ENCODE data around the gene BCL11A.

The BCL11A gene

GRCh38 chr2:60461421-60462108 is 91.9 kb downstream of the BCL11A start:
- no peak for DNase-seq (ENCODE audit: low spot score)

- no peak for DNase-seq (ENCODE audit: low spot score)
Observed at GRCh38 chr2:60460577-60461420, 92.7 kb downstream of the BCL11A start.

DNA sequence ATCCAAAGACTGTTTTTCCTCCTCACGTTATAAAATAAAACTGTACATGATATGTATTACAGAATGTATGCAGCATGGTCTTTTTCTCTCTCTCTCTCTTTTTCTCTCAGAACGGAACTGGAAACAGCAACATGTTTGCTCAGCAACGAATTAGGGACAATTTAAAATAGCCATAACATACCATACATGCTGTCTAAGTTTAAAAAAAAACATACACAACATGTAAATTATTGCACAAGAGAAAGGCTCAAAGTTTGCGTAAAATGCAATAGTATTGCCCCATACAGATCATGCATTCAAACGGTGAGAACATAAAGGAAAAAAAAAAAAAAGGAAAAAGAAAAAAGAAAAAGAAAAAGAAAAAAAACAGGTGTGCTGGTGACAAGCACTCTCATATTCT is 93.6 kb downstream of the BCL11A start:
- no peak for DNase-seq (ENCODE audit: low spot score)

DNA sequence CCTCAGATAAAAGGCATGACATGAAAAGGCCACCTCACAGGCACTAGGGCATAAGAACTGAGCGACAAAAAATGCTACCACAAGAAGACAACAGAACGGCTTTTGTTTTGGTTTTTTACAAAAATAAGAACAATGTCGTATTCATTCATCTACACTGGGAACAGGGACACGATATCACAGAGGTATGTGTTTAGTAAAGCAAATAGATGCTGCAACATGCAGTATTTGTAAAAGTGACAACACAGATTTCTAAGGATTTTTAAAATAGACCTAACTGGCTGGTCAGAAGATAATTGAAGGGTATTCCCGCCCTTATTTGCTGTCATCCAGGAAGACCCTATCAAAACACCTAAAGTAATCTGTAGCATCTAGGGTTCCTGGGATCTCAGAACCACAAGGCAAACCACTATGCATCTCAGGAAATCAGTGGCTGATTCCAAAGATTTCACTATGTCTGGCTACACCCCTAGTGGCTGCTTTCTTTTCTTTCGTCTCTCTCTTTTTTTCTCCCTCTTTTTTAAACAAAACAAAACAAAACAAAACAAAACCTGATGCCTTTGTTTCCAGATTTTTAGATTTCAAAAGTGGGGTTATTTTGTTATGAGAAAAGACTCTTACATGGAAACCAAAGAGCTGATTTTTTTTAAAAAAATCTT is 97.2 kb downstream of the BCL11A start:
- no peak for DNase-seq (ENCODE audit: low spot score)

DNA sequence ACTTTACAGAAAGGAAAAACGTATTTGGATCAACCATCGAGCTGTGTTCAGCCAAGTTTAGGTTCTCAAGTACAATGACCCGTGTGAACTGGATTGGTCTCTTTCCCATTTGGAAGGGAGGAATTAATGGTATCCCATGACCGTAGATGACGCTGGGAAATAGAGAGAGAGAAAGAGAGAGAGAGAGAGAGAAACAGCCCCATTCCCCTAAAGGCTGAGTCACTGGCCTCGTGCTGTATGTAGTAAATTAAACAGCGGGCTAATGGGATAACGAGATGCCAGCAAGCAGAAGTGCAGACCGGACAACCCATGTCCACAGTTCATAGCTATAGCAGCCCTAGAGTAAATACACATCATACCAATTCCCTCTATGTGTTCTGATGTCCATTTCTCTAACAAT is 99.6 kb downstream of the BCL11A start:
- DNase-seq (ENCODE audit: low spot score): no peak

- no peak for DNase-seq (ENCODE audit: low spot score)
Observed at GRCh38 chr2:60453301-60453700, 100.2 kb downstream of the BCL11A start.

GRCh38 chr2:60450488-60450887 is 103.0 kb downstream of the BCL11A start:
- no peak for DNase-seq (ENCODE audit: low spot score)

GRCh38 chr2:60447943-60448342 is 105.5 kb downstream of the BCL11A start:
- DNase-seq (ENCODE audit: low spot score): no peak

GRCh38 chr2:60446413-60447267 is 106.8 kb downstream of the BCL11A start:
- DNase-seq (ENCODE audit: low spot score): no peak

DNA sequence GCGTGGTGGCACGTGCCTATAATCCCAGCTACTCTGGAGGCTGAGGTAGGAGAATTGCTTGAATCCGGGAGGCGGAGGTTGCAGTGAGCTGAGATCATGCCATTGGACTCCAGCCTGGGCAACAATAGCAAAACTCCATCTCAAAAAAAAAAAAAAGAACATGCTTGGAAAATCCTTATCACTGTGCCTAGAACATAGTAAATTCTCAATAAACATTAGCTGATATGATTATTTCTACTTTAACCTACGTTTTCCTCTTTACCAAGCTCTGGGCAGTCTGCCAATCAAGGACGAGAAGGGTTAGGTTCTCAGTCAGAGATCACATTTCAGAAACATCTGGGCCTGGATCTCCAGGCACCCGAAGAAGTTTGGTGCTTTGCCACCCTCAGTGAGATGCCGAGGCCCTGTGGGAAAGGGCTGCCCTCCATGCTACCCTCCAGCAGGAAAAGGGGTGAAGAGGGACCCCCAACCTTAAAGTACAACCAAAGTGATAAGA is 107.7 kb downstream of the BCL11A start:
- no peak for DNase-seq (ENCODE audit: low spot score)

- no peak for DNase-seq (ENCODE audit: low spot score)
Observed at GRCh38 chr2:60442608-60443007, 110.8 kb downstream of the BCL11A start.

DNA sequence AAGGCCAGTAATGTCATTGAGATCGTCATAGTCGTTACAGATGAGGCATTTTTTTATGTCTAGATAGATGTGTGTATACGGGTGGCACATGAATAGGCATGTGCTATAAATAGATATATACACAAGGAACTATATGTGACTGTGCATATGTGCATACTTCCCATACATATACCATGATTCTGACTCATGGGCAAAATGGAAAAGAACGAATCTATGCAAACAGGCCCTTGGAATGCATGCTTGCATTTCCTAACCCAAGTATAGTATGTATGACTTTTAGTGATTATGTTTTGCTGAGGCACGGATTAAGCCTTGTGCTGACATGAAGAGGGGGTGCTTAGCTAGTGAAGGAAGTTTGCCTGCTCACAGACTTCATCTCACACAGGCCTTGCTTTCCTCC is 111.7 kb downstream of the BCL11A start:
- DNase-seq (ENCODE audit: low spot score): no peak

DNA sequence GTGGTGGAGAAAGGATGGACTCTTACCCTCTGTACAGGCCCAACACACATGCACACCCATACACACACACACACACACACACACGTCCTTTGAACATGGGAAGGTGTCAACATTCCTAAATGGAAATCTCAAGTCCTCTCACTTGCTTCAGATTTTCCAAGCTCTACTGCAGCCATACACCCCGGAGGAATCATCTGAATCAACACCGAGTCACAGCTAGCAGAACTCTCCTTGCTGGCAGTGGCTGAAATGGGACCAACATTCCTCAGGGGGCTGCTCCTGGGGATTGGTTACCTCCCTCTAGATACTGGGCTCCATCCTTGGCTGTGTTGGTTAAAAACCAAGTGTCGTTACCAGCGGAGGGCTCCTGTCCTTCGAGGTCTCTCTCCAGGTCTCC is 112.7 kb downstream of the BCL11A start:
- no peak for DNase-seq (ENCODE audit: low spot score)

DNA sequence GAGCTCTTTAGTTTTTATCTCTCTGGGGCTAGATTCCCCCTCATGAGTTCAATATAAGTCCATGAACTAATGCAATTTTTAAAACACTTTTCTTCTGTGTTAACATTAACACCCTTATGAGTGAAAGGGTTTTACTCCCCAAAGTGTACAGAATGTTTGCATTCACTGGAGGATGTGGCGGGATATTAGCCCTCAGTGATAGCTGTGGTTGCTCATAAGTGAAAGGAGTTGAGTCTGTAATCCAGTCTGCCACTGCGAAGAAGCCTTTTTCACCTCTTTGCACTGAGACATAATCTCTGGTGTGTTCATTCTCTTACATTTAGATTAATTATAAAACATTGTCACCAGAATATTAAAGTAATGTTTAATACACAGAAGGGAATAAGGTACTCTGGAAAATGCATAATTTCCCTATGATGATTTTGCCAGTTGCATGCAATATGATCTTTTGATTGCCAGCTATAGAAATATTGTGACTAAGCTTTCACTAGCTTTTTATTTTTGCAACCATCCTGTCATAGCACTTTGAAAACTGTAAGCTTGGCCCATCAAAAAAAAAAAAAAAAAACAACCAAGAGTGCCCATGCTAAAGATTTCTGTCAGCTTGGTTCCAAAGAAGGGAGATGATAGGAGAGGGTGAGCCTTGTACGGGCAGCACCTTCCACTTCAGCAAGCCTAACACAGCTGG is 113.2 kb downstream of the BCL11A start:
- DNase-seq (ENCODE audit: low spot score): no peak

DNA sequence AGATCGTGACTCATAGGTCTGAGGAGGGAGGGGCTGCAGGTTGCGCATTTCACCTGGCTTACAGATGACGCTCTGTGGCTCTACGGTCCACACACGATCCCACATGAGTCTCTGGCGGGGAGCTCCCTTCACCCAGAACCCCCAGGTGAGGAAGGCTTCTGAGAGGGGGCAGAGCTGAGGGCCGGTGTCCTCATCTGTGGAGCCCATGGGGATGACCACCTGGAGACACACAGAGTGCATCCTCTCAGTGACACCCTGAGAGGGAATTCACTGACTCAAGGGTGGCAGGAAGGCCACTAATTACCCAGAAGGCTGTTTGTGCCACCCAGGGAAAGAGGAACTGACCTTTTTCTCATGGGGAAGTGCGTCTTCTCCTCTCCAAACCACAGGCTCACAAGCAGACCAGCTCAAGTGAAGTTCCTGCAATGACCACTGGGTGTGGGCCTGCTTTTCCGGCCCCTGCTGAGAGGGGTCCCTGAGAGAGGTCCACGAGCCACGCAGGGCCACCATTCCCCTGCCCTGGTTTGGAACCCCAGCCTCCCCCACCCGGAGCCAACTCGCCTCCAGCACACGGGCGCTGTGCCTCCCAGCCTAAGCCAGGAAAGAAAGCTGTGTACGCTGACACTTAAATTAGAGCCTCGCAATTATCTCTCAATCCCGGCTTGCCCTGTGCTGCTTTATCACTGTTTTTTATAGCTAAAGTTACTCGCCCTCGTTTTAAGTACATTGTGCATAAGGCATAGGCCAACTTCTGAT is 114.1 kb downstream of the BCL11A start:
- DNase-seq (ENCODE audit: low spot score): no peak

GRCh38 chr2:60438653-60439052 is 114.8 kb downstream of the BCL11A start:
- no peak for DNase-seq (ENCODE audit: low spot score)

GRCh38 chr2:60438131-60438530 is 115.3 kb downstream of the BCL11A start:
- no peak for DNase-seq (ENCODE audit: low spot score)

GRCh38 chr2:60437080-60437696 is 116.3 kb downstream of the BCL11A start:
- no peak for DNase-seq (ENCODE audit: low spot score)

DNA sequence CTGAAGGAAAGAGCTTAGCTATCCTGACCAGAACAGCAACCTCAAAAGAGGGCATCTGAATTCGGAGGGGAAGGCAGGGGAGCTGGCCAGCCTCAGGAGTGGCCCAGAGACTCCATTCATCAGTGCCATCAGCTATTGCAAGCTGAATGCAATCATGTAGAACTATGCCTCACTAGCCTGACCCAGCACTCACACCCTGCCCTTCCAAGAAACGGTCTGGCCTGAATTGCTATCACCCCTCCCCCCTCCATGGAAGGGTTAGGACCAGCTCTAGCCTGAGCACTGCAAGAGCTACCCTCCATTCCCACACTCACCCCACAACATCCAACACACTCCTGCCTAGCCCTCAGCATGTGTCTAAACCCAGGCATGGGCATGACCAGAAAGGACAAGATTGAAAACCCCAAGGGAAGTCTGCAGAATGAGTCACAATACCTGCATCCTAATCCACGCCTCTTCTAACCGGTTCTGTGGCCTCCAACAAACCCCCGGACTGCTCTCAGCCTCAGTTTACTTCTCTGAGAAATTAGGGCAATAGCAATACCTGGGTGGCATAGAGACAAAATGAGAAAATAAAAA is 120.3 kb downstream of the BCL11A start:
- DNase-seq (ENCODE audit: low spot score): no peak
